GM18870 (cell line): ENCODE measurements around the gene AMY1B.
"Not testable (repeated sequence)": the region's sequence is repeated elsewhere in the genome, so short reads cannot be mapped to it uniquely, and the experiment has no call there.

ENCODE experiments used
- ATAC-seq: cut with Tn5 transposase; IDR thresholded peaks from one replicate; pipeline ENCODE4 v1.9.1; 2021; ENCODE audit warnings: moderate library complexity; ENCODE audit not compliant: unreplicated experiment

The AMY1B gene

GRCh38 chr1:103696110-103696509 is at the start of gene AMY1B:
Gene AMY1B (minus strand): TSS chr1:103696210. CDS start chr1:103695639, 571 bp downstream.
- ATAC-seq, result not testable (repeated sequence)

DNA sequence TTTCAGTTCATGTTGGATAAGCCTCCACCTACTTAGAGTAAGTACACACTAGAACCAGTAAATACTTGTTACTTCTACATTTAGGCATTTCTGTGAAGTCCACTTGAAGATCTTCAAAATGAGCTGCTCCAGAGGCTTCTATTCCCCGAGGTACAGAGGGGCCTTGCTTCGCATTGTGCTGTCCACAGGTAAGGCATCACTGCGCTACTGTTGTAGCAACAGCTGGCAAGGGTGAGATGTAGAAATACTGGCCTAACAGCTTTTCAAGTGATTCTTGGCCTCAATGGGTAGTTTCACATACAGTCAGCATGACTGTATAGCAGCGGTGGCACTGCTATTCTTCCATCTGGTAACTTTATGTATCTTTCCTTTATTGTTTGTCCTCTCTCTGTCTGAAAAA is 49.0 kb upstream of the AMY1B start:
- ATAC-seq, result not testable (repeated sequence)

- not testable (repeated sequence) for ATAC-seq
Observed at GRCh38 chr1:103744449-103744848, 48.4 kb upstream of the AMY1B start.

DNA sequence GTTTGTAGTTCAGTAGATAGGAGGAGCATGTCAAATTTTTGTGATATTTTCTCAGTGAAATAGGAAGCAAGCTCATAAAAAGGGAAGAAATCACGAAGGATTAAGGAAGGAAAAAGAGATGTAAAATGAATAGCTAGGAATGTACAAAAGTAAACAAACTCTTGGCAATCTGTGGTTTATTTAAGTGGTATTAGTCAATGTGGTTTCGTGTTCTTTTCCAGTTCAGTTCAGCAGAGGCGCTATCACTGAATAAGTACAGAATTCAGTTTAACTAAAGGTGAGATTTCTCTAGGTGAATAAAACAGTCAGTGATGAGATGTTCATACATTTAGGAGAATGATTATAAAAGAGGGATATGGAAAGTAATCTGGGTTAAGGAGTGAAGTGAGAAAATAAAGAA is 42.0 kb upstream of the AMY1B start:
- ATAC-seq, result not testable (repeated sequence)

GRCh38 chr1:103735334-103735733 is 39.3 kb upstream of the AMY1B start:
- ATAC-seq, result not testable (repeated sequence)

- not testable (repeated sequence) for ATAC-seq
Observed at GRCh38 chr1:103721473-103721872, 25.5 kb upstream of the AMY1B start.

- ATAC-seq, result not testable (repeated sequence)
Observed at GRCh38 chr1:103717404-103717803, 21.4 kb upstream of the AMY1B start.

GRCh38 chr1:103710381-103710780 is 14.4 kb upstream of the AMY1B start:
- ATAC-seq, result not testable (repeated sequence)

DNA sequence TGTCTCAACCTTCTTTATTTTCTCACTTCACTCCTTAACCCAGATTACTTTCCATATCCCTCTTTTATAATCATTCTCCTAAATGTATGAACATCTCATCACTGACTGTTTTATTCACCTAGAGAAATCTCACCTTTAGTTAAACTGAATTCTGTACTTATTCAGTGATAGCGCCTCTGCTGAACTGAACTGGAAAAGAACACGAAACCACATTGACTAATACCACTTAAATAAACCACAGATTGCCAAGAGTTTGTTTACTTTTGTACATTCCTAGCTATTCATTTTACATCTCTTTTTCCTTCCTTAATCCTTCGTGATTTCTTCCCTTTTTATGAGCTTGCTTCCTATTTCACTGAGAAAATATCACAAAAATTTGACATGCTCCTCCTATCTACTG is 11.7 kb upstream of the AMY1B start:
- ATAC-seq, result not testable (repeated sequence)

- ATAC-seq, result not testable (repeated sequence)
Observed at GRCh38 chr1:103701256-103701655, 5.2 kb upstream of the AMY1B start.

- not testable (repeated sequence) for ATAC-seq
Observed at GRCh38 chr1:103700669-103701068, 4.7 kb upstream of the AMY1B start.

GRCh38 chr1:103697430-103697829 is 1.4 kb upstream of the AMY1B start:
- not testable (repeated sequence) for ATAC-seq

- ATAC-seq, result not testable (repeated sequence)
Observed at GRCh38 chr1:103676335-103676734, 19.7 kb downstream of the AMY1B start.

GRCh38 chr1:103655460-103655859 is 40.5 kb downstream of the AMY1B start, which contains the start of gene AMY1A:
Gene AMY1A (plus strand): TSS chr1:103655760. CDS start chr1:103656331, 571 bp downstream.
- not testable (repeated sequence) for ATAC-seq

DNA sequence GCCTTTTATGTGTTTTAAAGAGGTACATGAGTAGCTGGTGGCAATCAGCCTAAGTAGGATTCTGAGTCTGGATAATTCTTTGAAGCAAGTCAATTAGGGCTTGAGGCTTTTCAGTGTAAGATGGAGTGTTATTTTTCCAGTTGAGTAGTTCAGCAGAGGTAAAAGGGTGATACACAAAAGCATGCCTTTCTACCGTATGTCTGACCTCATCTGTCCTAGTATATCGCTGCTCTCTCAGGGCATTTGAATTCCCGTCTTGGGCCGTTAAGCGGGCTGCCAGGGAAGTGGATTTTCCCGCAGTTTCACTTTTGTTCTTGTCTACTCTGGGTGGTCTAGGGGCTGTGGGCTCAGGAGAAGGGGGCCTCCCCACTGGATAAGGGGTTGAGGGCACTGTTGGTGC is 41.9 kb downstream of the AMY1B start:
- ATAC-seq, result not testable (repeated sequence)

DNA sequence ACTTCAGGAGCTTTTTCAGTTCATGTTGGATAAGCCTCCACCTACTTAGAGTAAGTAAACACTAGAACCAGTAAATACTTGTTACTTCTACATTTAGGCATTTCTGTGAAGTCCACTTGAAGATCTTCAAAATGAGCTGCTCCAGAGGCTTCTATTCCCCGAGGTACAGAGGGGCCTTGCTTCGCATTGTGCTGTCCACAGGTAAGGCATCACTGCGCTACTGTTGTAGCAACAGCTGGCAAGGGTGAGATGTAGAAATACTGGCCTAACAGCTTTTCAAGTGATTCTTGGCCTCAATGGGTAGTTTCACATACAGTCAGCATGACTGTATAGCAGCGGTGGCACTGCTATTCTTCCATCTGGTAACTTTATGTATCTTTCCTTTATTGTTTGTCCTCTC is 45.1 kb downstream of the AMY1B start:
- not testable (repeated sequence) for ATAC-seq

DNA sequence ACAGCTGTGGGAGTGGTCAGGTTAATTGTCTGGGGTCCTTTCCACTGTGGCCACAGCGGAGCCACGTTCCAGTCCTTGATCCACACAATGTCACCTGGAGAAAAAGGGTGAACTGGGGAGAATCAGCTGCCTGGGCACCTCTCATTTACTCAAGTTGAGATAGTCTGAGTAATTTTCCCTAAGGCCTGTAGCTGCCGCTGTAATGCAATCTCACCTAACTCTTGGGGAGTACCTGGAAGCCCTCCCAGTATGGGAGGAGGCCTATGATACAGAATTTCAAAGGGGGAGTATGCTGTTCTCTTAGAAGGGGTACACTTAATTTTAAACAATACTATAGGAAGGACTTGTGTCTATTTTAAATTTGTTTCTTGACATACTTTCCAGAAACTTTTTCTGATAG is 45.7 kb downstream of the AMY1B start:
- not testable (repeated sequence) for ATAC-seq

- not testable (repeated sequence) for ATAC-seq
Observed at GRCh38 chr1:103643908-103644307, 52.1 kb downstream of the AMY1B start.

DNA sequence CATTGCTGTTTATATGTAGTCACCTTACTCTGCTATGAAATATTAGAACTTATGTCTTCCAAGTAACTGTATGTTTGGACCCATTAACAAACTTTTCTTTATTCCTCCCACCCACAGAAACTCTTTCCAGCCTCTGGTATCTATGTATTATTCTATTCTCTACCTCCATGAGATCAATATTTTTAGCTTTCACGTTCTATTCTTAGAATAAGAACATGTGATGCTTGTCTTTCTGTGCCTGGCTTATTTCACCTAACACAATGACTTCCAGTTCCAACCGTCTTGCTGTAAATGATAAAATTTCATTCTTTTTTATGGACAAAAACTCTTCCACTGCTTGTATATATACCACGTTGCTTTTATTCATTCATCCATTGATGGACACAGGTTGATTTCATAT is 54.8 kb downstream of the AMY1B start:
- not testable (repeated sequence) for ATAC-seq
